ENCODE data around the gene ARHGAP45. TPM values are rescaled to one million over a fixed set of nuclear protein-coding genes. Genes with fewer than 3 reads are reported as not detected.

The ARHGAP45 gene
- total and polyA plus RNA-seq, 2 donors from 2014 or later = 11.8 to 50.0 TPM

DNA sequence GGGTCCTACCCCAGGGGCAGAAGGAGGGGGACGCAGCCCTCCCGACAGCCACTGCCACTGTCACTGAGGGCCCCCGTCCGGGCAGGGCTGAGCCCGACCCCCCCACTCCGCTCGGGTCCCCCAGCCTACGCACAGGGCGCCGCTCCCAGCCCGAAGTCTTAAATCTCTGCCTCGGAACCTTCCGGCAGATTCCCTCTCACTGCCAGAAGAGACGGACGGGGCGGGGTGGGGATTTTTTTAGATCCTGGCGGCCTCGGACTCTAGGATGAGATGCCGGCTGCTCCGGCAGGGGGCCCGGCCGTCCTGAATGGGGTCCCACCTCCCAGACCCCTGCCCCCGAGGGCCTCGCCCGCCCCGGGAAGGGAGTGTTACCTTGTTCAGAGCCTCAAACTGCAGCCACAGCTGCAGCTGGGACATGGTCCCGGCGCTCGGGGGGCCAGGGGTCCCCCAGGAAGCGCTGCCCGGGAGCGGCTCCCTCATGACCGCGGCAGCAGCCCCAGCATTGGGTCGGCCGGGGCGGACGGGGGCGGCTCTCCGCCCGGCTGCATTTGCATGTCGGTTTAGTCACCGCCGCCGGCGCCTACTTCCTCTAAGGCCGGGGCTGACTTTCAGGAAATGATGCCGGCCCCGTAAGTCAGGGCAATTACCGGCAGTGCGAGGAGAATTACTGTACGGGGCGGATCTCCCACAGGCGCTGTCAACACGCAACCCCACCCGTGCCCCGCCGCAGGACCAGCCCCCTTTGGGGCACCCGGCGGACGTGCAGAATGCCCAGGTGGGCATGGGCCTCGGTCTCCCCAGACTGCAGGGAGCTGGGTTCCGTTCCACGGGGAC, 65.0 kb downstream of the ARHGAP45 start:
- Histone ChIP-seq H3K36me3 (ENCODE audit: control insufficient read depth in 2 of 3, insufficient read depth in 3 of 3, low read length in 3 of 3) (peaks cover 0 to 3% (median 0%) of the 10 kb centered on the region in 3 donors), H3K4me1 (ENCODE audit: control insufficient read depth in 2 of 3, insufficient read depth in 2 of 3, low read depth in 1 of 3, low read length in 3 of 3) (peaks cover 0 to 20% (median 0%) of the 10 kb centered on the region in 3 donors), H3K4me3 (ENCODE audit: low read length in 3 of 3) (peak overlapping the region in 2 of 3 donors; percentile 53 to 59), H3K27ac (ENCODE audit: low read depth in 2 of 2, low read length in 2 of 2) (peak overlapping the region; percentile 94 to 96), H3K9me3 (ENCODE audit: control insufficient read depth in 2 of 3, insufficient read depth in 1 of 3, low read length in 3 of 3) (no peaks in the 10 kb centered on the region), H3K27me3 (ENCODE audit: control insufficient read depth, insufficient read depth, low read length) (no peaks in the 10 kb centered on the region), H3K9ac (ENCODE audit: low read length in 3 of 3) (peak overlapping the region in 2 of 3 donors; percentile 77 to 88)
- peak in 4 of 5 donors; percentile 77 to 98 (median 88) for DNase-seq
- TF ChIP-seq, protein P1, sequence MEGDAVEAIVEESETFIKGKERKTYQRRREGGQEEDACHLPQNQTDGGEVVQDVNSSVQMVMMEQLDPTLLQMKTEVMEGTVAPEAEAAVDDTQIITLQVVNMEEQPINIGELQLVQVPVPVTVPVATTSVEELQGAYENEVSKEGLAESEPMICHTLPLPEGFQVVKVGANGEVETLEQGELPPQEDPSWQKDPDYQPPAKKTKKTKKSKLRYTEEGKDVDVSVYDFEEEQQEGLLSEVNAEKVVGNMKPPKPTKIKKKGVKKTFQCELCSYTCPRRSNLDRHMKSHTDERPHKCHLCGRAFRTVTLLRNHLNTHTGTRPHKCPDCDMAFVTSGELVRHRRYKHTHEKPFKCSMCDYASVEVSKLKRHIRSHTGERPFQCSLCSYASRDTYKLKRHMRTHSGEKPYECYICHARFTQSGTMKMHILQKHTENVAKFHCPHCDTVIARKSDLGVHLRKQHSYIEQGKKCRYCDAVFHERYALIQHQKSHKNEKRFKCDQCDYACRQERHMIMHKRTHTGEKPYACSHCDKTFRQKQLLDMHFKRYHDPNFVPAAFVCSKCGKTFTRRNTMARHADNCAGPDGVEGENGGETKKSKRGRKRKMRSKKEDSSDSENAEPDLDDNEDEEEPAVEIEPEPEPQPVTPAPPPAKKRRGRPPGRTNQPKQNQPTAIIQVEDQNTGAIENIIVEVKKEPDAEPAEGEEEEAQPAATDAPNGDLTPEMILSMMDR (IDR thresholded peaks at IDR 0.05; ENCODE audit: borderline replicate concordance, extremely low read depth, insufficient read depth) = no peak
- intact Hi-C loops (cut with DNase I) = no loop called here
- no peak for FAIRE-seq

DNA sequence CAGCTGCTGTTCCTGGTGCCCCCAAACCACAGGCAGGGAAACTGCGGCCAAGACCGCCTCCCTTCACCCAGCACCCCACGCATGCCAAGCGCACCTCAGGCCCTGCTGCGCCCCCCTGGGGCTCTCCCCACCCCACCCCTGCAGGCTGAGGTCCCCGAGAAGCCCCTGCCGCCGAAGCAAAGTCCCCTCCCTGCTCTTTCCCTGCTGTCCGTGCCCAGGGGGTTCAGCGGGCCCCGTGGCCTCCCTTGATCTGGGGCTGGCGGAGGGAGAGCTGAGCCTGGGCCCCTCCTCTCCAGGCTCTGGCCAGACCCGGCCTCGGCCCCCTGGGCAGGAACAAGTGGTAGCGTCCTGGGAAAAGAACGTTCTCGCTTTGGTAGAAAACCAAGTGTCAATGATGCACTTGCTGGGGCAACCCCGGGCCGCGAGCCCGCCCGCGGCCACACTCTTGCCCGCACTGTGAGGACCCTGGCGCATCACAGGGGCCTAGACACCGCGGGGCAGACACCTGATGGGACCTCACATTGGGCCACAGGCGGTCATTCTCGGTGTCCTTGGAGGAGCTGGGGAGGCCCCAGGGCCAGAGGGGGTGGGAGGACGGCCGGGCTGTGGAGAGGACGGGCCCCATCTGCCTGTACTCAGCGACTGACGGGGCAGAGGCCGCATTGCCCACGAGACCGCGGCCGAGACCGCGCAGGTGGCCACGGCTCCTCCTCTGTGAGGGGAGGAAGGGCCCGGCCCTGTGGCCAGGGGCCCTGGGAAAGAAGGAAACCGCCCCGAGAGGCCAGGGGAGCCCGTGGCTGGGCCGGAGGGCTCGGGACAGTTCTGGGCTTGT, 65.8 kb downstream of the ARHGAP45 start:
- peak overlapping the region in 2 of 3 donors; percentile 9 to 29 for H3K4me3 ChIP-seq (ENCODE audit: low read length in 3 of 3)
- no peaks in the 10 kb centered on the region for H3K36me3 ChIP-seq (ENCODE audit: control insufficient read depth in 2 of 3, insufficient read depth in 3 of 3, low read length in 3 of 3)
- H3K9me3 ChIP-seq (ENCODE audit: control insufficient read depth in 2 of 3, insufficient read depth in 1 of 3, low read length in 3 of 3) = no peaks in the 10 kb centered on the region
- peaks cover 0 to 20% (median 0%) of the 10 kb centered on the region in 3 donors for H3K4me1 ChIP-seq (ENCODE audit: control insufficient read depth in 2 of 3, insufficient read depth in 2 of 3, low read depth in 1 of 3, low read length in 3 of 3)
- peak overlapping the region in 1 of 3 donors; percentile 58 for H3K9ac ChIP-seq (ENCODE audit: low read length in 3 of 3)
- intact Hi-C loops (cut with DNase I) = no loop called here
- H3K27ac ChIP-seq (ENCODE audit: low read depth in 2 of 2, low read length in 2 of 2) = peak overlapping the region; percentile 94 to 96
- TF ChIP-seq, protein P1 (IDR thresholded peaks at IDR 0.05; ENCODE audit: borderline replicate concordance, extremely low read depth, insufficient read depth) = no peak
- FAIRE-seq (no peak), DNase-seq (no peak)
- no peaks in the 10 kb centered on the region for H3K27me3 ChIP-seq (ENCODE audit: control insufficient read depth, insufficient read depth, low read length)

DNA sequence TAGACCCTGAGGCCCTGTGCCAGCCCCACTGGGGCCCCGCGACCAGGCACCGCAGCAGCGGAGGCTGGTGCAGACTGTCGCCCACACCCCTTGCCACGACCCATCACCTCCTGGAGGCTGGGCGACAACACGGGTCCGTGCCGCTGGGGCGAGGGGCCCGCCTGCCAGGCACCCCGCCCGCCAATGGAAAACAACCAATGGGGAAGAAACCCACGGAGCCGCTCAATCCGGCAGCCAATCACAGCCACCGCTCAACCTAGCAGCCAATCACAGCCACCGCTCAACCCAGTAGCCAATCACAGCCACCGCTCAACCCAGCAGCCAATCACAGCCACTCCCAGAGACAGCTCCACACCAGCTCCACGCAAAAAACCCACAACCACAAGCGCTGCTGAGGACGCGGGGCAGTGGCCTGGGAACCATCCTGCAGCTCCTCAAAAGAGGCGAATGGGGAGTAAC, 66.5 kb downstream of the ARHGAP45 start:
- no peaks in the 10 kb centered on the region for H3K27me3 ChIP-seq (ENCODE audit: control insufficient read depth, insufficient read depth, low read length)
- H3K27ac ChIP-seq (ENCODE audit: low read depth in 2 of 2, low read length in 2 of 2) = peak overlapping the region; percentile 94 to 96
- intact Hi-C loops (cut with DNase I) = no loop called here
- H3K4me3 ChIP-seq (ENCODE audit: low read length in 3 of 3) = no peak overlapping the region
- H3K9me3 ChIP-seq (ENCODE audit: control insufficient read depth in 2 of 3, insufficient read depth in 1 of 3, low read length in 3 of 3) = no peaks in the 10 kb centered on the region
- peaks cover 0 to 20% (median 0%) of the 10 kb centered on the region in 3 donors for H3K4me1 ChIP-seq (ENCODE audit: control insufficient read depth in 2 of 3, insufficient read depth in 2 of 3, low read depth in 1 of 3, low read length in 3 of 3)
- DNase-seq (no peak), FAIRE-seq (no peak)
- TF ChIP-seq, protein P1 (IDR thresholded peaks at IDR 0.05; ENCODE audit: borderline replicate concordance, extremely low read depth, insufficient read depth) = no peak
- no peaks in the 10 kb centered on the region for H3K36me3 ChIP-seq (ENCODE audit: control insufficient read depth in 2 of 3, insufficient read depth in 3 of 3, low read length in 3 of 3)
- H3K9ac ChIP-seq (ENCODE audit: low read length in 3 of 3) = no peak overlapping the region

Measured in kidney (tissue), 14 donors.